IgD-negative memory B cell (primary cell): Measurements from ENCODE around the gene TDRD7. TPM values are rescaled to one million over a fixed set of nuclear protein-coding genes. Genes with fewer than 3 reads are reported as not detected.
A peak's percentile ranks its signal among the peaks of the same experiment; 100 is the strongest.

Experiments used
- H3K27ac Mint-ChIP-seq, 3 donors: one replicate each; pipeline ENCODE4 v1.8.0; 2020 to 2022; ENCODE audit warnings: mild to moderate bottlenecking in 3 of 3, mixed read lengths in 3 of 3, moderate library complexity in 1 of 3
- H3K27me3 Mint-ChIP-seq: one replicate; pipeline ENCODE4 v1.8.0; 2021; ENCODE audit warnings: mixed read lengths
- H3K36me3 Mint-ChIP-seq: one replicate; pipeline ENCODE4 v1.8.0; 2020; ENCODE audit warnings: mild to moderate bottlenecking, mixed read lengths
- H3K4me1 Mint-ChIP-seq, 3 donors: one replicate each; pipeline ENCODE4 v1.8.0; 2020 to 2022; ENCODE audit warnings: mixed read lengths in 3 of 3, mild to moderate bottlenecking in 1 of 3
- H3K4me3 Mint-ChIP-seq, 4 donors: one replicate each; pipeline ENCODE4 v1.8.0; 2020 to 2022; ENCODE audit warnings: mild to moderate bottlenecking in 4 of 4, mixed read lengths in 4 of 4, moderate library complexity in 3 of 4
- H3K9me3 Mint-ChIP-seq, 3 donors: one replicate each; pipeline ENCODE4 v1.8.0; 2020 to 2021; ENCODE audit warnings: mixed read lengths in 3 of 3, mild to moderate bottlenecking in 1 of 3
- polyA plus RNA-seq: library from polyadenylated mRNA; unstranded; fragments of 300-500 nt; fragmentation: Illumina TruSeq; gene quantifications from one replicate; pipeline ENCODE4 v1.2.3, GENCODE V29; 2021

Gene TDRD7
- polyA plus RNA-seq, 1 donor from 2014 or later = 11.1 TPM

DNA sequence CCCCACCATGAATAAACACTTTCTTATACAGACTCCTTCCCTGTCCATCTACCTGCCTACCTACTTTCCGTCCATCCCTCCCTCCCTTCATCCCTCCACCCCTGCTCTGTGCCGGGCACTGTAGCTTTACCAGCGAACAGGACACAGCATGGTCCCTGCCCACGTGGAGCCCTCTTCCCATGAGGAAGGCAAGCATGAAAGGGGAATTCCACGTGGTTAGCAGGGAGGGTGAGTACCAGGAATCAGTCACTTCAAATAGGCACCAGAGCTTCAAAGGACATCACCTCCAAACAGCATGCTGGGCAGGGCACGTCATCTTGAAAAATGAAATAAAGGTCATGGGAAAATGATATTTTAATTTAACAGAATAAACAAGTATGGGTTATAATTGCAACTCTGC lies 35.0 kb upstream of the TDRD7 start:
- Mint-ChIP-seq H3K27me3 (no peaks in the 10 kb centered on the region), H3K4me3 (no peak overlapping the region), H3K27ac (no peak overlapping the region), H3K4me1 (no peaks in the 10 kb centered on the region), H3K36me3 (peaks cover 12% of the 10 kb centered on the region), H3K9me3 (no peaks in the 10 kb centered on the region)

DNA sequence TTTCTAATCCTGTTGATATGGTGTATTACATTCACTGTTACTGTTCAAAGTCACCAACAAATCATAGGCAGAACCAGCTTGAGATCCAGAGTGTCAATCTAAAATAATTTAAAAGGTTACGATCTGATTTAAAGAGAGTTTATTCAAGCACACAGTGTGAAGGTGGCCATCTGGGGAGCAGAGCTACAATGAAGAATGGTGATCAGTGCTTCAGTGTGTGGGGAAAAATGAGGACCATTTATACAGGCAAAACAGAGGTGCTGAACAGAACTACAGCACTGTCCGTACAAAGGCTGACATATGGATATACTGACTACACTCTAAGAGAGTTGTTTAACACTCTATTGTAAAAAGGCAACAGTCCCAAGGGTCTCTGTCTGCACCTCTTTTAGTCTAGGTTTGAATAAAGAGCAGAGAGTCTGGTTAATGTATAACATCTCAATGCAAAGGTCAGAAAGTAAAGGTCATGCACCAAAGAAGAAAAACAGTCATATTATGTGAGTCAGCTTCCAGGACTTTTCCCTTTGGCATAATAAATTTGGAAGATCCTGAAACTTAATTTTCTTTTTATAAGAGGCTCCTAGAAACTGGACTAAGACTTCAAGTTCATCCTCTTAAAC lies 29.7 kb upstream of the TDRD7 start:
- Mint-ChIP-seq H3K9me3 (no peaks in the 10 kb centered on the region), H3K4me3 (no peak overlapping the region), H3K27ac (no peak overlapping the region), H3K27me3 (peaks cover 7% of the 10 kb centered on the region), H3K4me1 (peaks cover 0 to 3% (median 0%) of the 10 kb centered on the region in 3 donors), H3K36me3 (peaks cover 12% of the 10 kb centered on the region)

DNA sequence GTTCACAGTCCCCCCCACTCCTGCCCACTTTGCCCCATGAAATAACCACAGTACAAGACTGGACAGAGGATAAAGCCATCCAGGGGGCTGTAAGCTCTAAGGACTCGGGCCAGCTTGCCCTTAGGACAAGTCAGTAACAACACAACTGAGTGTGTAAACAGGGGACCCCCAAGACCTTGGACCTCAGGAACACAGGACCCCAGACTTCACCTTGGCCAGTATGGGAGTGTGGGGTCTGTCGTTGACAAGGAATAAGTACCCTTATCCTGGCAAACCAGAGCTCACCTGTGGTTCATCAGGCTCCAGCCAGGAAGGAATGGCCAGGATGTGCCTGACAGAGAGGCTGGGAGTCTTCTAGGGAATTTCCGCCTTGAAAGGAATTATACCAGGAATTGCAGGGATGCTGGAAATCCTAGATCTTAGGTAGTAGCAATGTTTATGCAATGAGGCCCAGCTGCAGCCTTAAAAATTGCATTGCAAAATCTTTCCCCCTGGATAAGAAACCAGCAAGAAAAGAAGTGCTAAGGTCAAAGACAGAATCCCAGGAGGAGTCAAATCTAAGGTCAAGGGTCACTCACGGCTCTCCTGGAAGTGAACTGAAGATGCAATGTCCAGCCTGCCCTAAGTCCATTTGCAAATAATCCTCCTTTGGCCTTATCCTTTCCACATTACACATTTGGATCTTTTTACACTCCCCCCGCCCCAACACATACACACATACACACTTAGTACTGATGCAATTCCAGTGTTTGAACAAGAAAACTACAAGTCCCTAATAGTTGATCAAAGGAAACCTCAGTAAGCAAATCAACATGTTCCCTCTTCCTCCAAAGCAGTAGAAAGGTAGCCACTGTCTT lies 27.3 kb upstream of the TDRD7 start:
- Mint-ChIP-seq H3K27ac (no peak overlapping the region), H3K4me3 (no peak overlapping the region), H3K27me3 (peaks cover 10% of the 10 kb centered on the region), H3K4me1 (peaks cover 0 to 9% (median 9%) of the 10 kb centered on the region in 3 donors), H3K9me3 (no peaks in the 10 kb centered on the region), H3K36me3 (peaks cover 6% of the 10 kb centered on the region)

DNA sequence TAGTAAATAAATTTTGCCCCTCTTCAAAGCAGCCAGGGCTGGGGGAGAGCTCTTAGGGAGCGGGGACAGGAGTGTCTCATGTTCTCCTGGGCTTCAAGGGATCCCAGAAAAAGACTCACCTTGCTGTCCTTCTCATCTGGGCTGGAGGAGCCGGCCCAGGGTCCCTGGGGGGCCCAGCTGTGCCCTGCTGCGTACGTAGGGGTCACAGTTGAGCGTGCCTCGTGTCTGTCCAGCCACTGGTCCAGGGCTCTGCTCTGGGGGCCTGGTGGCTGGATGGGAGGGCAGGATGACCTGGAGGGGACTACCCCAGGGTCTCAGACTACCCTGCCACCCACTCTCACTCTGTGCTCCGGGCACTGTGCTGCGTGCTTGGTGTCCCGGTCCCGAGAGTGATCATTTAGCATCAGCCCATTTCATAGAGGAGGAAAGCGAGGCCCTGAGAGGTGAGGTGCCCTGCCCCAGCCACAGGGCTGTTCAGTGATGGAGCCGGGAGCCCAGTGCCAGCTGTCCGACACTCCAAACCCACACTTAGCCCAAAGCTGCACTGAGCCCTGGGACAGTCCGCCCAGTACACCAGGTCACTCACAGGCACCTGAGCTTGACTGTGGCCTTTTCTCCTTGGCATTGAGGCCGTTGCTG lies 26.2 kb upstream of the TDRD7 start:
- peaks cover 0 to 10% (median 9%) of the 10 kb centered on the region in 3 donors for H3K4me1 Mint-ChIP-seq
- peaks cover 10% of the 10 kb centered on the region for H3K27me3 Mint-ChIP-seq
- peaks cover 1% of the 10 kb centered on the region for H3K36me3 Mint-ChIP-seq
- H3K4me3 Mint-ChIP-seq = no peak overlapping the region
- H3K9me3 Mint-ChIP-seq = no peaks in the 10 kb centered on the region
- H3K27ac Mint-ChIP-seq = no peak overlapping the region

DNA sequence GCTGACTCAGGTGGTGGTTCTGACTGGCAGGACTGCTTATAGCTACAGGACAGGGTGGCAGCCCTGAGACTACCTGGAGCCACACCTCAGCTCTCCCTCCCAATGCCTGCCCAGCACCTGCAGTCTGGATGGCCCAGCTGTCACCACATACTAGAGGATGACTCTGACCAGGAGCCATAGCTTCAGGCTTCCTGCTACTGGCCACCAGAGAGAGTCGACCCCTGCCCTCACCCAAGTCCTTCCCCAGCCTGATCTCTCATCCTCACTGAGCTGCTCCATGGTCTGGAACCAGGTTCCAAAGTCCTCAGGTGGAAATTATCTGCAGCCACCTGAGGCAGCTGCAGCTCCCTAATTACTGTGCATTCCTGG lies 25.6 kb upstream of the TDRD7 start:
- Mint-ChIP-seq H3K27me3 (peaks cover 10% of the 10 kb centered on the region), H3K4me3 (no peak overlapping the region), H3K4me1 (peaks cover 0 to 10% (median 9%) of the 10 kb centered on the region in 3 donors), H3K9me3 (no peaks in the 10 kb centered on the region), H3K36me3 (peaks cover 1% of the 10 kb centered on the region), H3K27ac (no peak overlapping the region)

DNA sequence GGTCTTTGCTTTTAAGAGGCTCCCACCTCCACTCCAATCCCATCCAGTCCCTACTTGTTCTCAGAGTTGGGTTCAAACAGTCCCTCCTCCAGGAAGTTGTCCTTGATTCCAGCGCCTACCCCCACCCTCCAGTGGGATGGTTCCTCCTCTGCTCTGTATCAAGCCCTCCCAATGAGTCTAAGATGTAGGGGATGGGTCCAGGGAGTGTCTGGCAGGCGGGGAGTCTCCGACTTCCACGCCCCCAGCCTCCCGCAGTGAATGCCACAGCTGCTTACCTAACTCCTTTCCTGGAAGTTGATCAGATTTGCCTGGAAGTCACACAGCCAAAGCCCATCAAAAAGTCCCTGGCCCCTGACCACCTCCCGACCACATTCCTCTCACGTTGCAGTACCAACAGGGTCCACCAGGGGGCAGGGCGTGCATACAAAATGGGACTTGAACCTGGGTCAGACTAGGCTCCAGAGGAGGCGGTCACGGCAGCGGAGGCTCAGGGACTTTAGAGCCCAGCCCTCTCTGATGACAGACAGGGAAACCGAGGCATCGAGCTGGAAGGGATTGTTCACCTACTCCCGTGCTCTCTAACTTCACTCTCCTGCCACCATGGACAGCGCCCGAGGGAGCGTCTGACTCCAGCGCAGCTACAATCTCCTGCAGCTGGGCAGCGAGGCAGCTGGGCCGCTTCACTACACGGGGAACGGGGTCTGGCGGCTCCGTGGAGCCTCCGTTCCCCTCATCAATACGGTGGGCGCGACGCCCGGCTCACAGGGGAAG lies 25.0 kb upstream of the TDRD7 start:
- H3K4me3 Mint-ChIP-seq = peak overlapping the region in 1 of 4 donors; percentile 37
- H3K27me3 Mint-ChIP-seq = peaks cover 10% of the 10 kb centered on the region
- no peaks in the 10 kb centered on the region for H3K9me3 Mint-ChIP-seq
- H3K4me1 Mint-ChIP-seq = peaks cover 0 to 10% (median 9%) of the 10 kb centered on the region in 3 donors
- H3K36me3 Mint-ChIP-seq = peaks cover 1% of the 10 kb centered on the region
- H3K27ac Mint-ChIP-seq = peak overlapping the region in 2 of 3 donors; percentile 63 to 89

DNA sequence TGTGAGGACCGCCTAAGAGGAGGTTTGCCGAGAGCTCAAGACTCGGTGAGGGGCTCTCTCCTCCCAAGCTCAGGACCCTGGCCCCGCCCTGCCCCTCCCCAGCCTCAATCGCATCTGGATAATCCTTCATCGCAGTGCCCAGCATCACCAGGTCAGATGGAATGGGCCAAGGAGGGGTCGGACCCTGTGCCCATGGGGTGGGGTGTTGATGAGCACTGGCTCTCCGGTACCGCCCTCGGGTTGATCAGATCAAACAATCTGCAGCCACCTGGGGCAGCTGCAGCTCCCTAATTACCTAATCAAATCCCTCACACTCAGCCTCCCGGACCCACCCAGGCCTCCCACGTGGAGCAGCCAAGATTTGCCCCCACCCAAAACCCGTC lies 24.4 kb upstream of the TDRD7 start:
- H3K4me1 Mint-ChIP-seq = peaks cover 0 to 10% (median 9%) of the 10 kb centered on the region in 3 donors
- no peak overlapping the region for H3K27ac Mint-ChIP-seq
- no peaks in the 10 kb centered on the region for H3K9me3 Mint-ChIP-seq
- H3K27me3 Mint-ChIP-seq = peaks cover 10% of the 10 kb centered on the region
- H3K4me3 Mint-ChIP-seq = no peak overlapping the region
- H3K36me3 Mint-ChIP-seq = peaks cover 1% of the 10 kb centered on the region

DNA sequence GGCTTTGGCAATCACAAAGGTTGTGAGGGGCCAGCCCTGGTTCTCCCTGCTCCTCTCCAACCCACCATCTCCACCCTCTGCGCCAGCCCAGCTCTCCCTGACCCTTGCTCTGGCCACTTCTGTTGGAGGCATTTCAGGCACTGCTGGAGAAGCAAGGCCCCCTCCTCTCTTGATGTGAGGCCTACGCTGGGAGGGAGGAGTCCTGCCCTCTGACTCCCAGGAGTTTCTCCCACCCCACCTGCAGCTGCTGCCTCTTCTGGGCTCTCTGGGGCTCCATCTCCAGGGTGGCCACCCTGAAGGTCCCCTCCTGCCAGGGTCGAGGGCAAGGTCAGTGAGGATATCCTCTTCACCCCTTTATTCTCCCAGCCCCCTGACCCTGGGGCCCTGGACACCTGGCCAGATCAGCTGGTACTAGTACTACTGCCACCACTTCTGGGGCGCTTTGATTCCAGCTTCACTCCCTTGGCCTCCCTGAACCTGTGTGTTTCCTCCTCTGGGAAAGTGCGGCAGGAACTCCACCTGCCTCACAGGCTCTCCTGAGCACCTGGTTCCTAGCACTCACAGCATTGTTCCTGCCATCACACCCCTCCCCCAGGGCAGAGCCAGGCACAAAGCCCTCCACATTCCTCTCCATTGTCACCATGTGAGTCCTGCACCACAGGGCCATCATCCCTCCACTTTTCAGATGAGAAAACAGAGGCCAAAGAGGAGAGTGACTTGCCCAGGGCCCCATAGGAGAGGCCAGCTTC lies 23.8 kb upstream of the TDRD7 start:
- H3K9me3 Mint-ChIP-seq = no peaks in the 10 kb centered on the region
- peaks cover 10% of the 10 kb centered on the region for H3K27me3 Mint-ChIP-seq
- H3K4me3 Mint-ChIP-seq = peak overlapping the region in 2 of 4 donors; percentile 53 to 68
- peaks cover 1% of the 10 kb centered on the region for H3K36me3 Mint-ChIP-seq
- no peak overlapping the region for H3K27ac Mint-ChIP-seq
- peaks cover 0 to 10% (median 9%) of the 10 kb centered on the region in 3 donors for H3K4me1 Mint-ChIP-seq

DNA sequence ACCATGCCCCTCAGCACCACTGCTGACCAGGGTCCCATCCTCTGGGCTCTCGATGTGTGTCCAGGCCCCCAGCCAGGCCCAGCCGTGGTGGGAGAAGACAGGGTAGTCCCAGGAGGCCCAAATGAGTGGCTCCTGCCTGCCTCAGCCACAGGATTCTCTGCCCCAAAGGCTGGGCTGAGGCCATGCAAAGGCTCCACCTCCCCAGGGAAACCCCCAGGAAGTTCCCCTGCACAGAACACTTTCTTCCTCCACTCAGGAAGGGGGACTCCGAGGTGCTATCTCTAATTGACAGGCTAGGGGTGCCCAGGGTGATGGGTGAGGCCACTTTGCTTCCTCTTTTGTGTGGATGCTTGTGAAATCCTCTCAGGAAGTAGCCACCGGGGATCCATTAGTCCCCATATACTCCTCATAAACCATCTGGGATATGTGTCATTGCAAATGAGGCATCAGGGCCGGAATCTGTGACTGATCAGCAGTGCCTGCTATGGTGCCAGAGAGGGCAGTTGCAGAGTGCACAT lies 23.1 kb upstream of the TDRD7 start:
- no peak overlapping the region for H3K27ac Mint-ChIP-seq
- peaks cover 0 to 10% (median 9%) of the 10 kb centered on the region in 3 donors for H3K4me1 Mint-ChIP-seq
- H3K27me3 Mint-ChIP-seq = peaks cover 10% of the 10 kb centered on the region
- no peaks in the 10 kb centered on the region for H3K9me3 Mint-ChIP-seq
- H3K4me3 Mint-ChIP-seq = peak overlapping the region in 1 of 4 donors; percentile 70
- H3K36me3 Mint-ChIP-seq = peaks cover 1% of the 10 kb centered on the region

DNA sequence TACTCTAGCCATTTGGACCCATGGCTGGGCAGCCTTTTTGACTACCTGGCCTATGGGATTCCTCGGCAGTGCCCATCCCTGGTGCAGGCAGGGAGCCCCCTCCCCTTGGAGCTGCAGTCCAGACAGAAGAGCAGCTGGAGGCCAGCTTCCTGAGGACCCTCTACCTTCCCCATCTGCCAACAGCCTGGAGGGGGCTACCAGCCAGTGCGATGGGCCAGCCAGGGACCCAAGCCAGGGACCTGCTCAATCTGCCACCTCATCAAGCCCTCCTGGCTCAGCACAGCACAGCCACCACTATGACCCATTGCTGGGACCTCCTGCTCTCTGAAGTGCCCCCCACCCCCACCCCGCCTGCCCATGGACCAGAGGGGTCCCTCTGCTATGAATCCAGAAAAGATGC lies 22.6 kb upstream of the TDRD7 start:
- Mint-ChIP-seq H3K36me3 (peaks cover 1% of the 10 kb centered on the region), H3K27me3 (peaks cover 10% of the 10 kb centered on the region), H3K4me1 (peaks cover 0 to 10% (median 9%) of the 10 kb centered on the region in 3 donors), H3K9me3 (no peaks in the 10 kb centered on the region), H3K4me3 (no peak overlapping the region), H3K27ac (no peak overlapping the region)

DNA sequence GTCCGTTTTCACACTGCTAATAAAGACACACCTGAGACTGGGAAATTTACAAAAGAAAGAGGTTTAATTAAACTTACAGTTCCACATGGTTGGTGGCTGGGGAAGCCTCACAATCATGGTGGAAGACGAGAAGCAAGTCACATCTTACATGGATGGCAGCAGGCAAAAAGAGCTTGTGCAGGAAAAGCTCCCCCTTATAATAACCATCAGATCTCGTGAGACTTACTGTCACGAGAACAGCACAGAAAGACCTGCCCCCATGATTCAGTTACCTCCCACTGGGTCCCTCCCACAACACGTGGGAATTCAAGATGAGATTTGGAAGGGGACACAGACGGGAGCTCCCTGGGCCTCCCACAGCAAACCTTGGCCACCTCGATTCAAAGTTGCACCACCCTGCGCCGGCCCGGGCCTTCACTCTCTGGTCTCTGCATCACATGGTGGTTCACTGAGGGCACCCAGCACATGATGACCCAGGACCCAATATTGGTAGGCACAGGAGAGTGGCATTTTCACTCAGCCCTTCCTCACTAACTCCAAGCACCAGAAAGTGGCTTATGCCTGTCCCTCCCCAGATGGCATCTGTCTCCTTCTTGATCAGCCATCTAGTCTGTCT lies 21.0 kb upstream of the TDRD7 start:
- Mint-ChIP-seq H3K27ac (no peak overlapping the region), H3K9me3 (no peaks in the 10 kb centered on the region), H3K4me3 (no peak overlapping the region), H3K4me1 (peaks cover 0 to 10% (median 9%) of the 10 kb centered on the region in 3 donors), H3K36me3 (peaks cover 1% of the 10 kb centered on the region), H3K27me3 (peaks cover 8% of the 10 kb centered on the region)

DNA sequence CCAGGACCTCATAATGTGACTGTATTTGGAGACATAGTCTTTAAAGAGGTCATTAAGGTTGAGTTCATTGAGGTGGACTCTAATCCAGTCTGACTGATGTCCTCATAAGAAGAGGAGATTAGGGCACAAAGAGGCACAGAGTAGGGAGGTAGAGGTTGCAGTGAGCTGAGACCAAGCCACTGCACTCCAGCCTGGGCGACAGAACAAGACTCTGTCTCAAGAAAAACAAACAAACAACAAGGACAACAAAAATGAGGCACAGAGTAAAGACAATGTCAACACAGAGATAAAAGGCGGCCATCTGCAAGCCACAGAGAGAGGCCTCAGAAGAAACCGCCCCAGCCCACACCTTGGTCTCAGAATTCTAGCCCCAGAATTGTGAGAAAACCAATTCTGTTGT lies 17.0 kb upstream of the TDRD7 start:
- Mint-ChIP-seq H3K4me1 (peaks cover 0 to 2% (median 0%) of the 10 kb centered on the region in 3 donors), H3K9me3 (no peaks in the 10 kb centered on the region), H3K36me3 (no peaks in the 10 kb centered on the region), H3K4me3 (no peak overlapping the region), H3K27ac (no peak overlapping the region), H3K27me3 (no peaks in the 10 kb centered on the region)

DNA sequence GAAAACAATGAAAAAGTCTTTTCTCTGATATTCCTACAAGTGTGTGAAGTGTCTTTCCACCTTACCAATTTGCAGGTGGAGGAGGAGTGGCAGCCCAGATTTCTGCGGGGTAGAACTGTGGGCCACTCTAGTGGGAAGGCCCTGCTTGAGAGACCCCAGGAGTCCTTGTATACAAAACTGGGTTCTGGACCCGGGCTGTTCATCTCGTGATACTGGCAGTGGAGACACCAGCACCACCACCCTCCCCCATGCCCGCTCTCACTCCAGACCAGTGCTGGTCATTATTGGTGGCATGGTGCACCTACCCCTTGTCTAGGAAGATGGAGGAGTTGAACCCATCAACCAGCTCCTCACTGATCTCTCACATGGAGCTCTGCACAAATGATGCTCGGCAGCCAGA lies 16.2 kb upstream of the TDRD7 start:
- Mint-ChIP-seq H3K27me3 (no peaks in the 10 kb centered on the region), H3K27ac (no peak overlapping the region), H3K9me3 (no peaks in the 10 kb centered on the region), H3K4me3 (no peak overlapping the region), H3K36me3 (no peaks in the 10 kb centered on the region), H3K4me1 (peaks cover 0 to 2% (median 0%) of the 10 kb centered on the region in 3 donors)

DNA sequence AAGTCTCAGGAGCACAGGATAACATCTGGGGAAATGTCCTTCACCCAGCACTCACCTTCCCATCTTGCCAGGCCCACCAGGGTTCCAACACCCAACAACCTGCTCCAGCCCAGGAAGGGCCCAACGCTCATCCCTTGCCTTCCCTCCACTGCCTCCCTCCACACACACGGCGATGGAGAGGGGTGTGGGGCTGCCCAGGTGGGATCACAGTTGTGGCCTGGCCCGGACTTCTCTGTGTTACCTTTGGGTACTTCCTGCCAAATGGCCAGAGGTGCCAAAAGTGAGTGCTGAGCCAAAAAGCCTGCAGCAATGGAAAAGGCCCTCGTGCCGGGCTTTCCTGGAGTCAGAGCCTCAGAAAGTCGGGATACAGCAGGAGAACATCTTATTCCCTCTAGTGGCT lies 15.6 kb upstream of the TDRD7 start:
- Mint-ChIP-seq H3K27ac (no peak overlapping the region), H3K4me1 (peaks cover 0 to 2% (median 0%) of the 10 kb centered on the region in 3 donors), H3K27me3 (no peaks in the 10 kb centered on the region), H3K36me3 (no peaks in the 10 kb centered on the region), H3K4me3 (no peak overlapping the region), H3K9me3 (no peaks in the 10 kb centered on the region)
